GM19463 (cell line): ENCODE data around the gene TOR1A.
"Not testable (repeated sequence)": the region's sequence is repeated elsewhere in the genome, so short reads cannot be mapped to it uniquely, and the experiment has no call there.

ENCODE experiments used
- ATAC-seq: cut with Tn5 transposase; IDR thresholded peaks from one replicate; pipeline ENCODE4 v1.9.1; 2021; ENCODE audit warnings: mild to moderate bottlenecking, moderate library complexity; ENCODE audit not compliant: unreplicated experiment

Gene TOR1A

DNA sequence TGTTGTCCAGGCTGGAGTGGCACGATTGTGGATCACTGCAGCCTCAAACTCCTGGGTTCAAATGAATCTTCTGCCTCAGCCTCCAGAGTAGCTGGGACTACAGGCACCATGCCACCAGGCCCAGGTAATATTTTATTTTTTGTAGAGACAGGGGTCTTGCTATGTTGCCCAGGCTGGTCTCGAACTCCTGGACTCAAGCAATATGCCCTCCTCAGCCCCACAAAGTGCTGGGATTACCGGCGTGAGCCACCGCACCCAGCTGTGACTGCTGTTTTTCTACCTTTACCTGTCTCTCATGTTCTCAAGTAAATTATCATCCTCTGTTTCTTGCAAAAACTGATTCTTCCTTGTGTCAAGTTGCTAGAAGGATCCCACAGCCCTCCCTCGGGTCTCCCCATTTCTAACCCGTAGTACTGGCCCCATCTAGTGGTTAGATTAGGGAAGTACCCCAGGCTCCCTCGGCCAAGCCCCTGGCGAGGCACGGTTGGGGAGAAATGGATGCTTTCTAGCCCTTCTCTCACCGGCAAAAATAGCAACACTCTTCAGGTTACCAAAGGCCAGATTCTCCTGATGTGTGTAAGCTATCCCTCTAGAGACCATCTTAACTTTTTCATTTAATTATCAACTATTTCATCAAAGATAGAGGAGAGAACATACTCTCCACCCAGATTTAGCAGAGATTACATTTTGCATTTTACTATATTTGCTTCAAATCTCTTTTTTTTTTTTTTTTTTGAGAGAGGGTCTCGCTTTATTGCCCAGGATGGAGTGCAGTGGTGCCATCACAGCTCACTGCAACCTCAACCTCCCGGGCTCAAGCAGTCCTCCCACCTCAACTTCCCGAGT is 40.2 kb downstream of the TOR1A start:
- ATAC-seq: no peak

DNA sequence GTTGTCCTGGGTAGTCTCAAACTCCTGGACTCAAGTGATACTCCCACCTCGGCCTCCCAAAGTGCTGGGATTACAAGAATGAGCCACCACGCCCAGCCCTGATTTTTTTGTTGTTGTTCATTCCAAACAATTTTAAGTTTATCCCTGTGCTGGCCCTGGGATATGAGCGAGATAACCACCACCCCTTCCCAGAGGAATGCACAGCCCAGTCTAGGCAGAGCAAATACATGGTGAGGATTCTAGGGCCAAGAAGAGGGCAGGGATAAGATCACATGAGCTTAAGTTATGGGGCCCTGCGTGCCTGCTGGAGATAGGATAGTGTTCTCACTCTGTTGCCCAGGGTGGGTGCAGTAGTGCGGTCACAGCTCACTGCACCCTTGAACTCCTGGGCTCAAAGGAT is 42.0 kb downstream of the TOR1A start:
- ATAC-seq: no peak

DNA sequence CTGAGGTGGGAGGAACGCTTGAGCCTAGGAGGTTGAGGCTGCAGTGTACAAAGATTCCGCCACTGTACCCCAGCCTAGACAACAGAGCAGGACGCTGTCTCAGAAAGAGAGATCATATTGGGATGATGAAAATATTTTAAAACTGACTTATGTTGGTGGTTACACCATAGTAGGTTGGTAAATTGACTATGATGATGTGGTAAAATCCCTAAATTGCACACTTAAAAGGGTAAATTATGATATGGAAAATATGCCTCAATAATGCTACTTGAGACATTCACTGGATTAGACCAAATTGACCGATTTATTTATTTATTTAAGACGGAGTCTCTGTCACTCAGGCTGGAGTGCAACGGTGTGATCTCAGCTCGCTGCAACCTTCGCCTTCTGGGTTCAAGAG is 42.8 kb downstream of the TOR1A start:
- ATAC-seq: no peak

DNA sequence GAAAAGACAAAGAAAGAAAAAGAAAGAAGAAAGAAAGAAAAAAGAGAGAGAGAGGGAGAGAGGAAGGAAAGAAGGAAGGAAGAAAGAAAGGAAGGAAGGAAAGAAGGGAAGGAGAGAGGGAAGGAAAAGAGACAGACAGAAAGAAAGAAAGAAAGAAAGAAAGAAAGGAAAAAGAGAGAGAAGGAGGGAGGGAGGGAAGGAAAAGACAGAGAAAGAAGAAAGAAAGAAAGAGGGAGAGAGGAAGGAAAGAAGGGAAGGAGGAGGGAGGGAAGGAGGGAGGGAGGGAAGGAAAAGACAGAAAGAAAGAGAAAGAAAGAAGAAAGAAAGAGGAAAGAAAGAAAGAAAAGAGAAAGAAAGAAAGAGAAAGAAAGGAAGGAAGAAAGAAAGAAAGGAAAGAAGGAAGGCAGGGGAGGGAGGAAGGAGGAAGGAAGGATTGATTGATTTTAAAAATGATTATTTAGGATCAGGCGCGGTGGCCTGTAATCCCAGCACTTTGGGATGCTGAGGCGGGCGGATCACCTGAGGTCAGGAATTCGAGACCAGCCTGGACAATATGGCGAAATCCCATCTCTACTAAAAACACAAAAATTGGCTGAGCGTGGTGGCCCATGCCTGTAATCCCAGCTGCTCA is 44.3 kb downstream of the TOR1A start:
- ATAC-seq: no peak

DNA sequence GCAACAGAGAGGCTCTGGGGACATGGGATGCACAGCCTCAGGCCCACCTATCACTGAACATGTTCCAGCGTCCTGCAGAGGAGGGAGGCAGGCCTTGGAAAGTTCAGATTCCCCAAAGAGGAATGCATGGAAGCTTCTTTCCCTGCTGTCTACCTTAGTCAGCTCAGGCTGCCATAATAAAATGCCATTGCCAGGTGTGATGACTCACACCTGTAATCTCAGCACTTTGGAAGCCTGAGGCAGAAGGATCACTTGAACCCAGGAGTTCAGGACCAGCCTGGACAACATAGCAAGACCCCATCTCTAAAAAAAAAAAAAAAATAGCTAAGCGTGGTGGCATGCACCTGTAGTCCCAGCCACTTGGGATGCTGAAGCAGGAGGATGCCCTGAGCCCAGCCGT is 45.5 kb downstream of the TOR1A start:
- no peak for ATAC-seq

DNA sequence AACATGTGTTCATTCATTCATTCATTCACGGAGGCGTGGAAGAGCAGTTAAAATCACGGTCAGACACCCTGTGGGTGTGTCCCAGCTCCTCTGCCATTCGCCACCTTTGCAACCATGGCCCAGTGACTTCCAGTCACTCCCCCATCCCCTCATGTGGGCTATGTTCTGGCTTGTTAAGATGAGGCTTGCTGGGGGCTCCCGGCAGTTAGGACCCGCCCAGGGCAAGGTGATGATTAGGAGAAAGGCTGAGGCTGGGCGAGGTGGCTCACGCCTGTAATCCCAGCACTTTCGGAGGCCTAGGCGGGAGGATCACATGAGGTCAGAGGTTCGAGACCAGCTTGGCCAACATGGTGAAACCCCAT is 46.2 kb downstream of the TOR1A start:
- no peak for ATAC-seq

DNA sequence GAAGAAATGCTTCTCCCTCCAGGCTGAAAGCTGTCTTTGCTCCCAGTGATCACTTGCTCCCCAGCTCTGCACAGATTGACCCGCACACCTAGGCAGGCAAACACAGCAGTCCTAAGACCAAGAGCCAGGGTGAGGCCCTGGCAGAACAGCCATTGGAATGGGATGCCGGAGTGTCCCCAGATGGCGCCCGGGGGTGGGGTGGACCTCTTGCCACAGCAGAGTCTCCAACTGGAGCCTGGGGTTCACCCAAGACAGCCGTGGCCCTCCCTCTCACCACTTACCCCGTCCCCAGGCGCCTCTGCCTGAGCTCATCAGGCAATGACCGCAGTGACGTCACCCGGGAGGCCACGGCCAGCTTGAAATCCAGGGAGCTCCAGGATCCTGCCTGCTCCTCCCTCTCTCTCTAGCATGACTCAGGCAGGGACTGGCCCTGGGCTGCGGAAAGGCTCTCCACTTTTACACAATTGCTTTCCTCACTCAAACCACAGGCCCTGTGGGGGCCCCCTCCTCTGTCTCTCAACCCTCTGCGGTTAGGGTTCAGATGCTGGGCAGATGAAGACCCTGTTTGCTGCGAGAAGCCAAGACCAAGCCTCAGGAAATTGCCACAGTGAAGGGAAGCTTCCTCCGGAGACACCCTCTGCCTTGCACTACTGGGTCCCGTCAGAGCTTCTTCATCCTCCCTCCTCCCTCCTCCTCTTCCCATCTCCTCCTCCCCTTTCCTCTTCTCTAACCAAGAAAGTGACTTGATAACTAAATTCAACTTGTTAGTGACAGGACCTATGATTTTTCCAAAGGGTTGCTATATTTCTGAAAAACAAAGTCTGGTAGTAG is 46.8 kb downstream of the TOR1A start:
- no peak for ATAC-seq

DNA sequence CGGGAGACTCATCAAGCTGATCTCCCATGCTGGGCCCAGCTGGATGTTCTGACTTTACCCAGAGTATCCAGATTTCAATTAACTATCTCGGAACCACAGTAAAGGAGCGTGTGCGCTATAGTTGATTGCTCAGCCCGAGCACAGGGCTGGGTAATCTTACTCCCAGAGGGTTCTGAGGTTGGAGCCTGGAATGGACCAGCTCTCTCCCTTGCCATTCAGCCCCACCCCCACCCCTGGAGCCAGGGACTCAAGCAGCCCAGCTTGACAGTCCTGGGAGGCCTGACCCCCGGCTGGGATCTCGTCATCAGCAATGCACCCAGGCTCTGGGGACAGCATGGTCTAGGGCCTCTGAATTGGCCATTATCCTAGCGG is 47.4 kb downstream of the TOR1A start:
- ATAC-seq: no peak

DNA sequence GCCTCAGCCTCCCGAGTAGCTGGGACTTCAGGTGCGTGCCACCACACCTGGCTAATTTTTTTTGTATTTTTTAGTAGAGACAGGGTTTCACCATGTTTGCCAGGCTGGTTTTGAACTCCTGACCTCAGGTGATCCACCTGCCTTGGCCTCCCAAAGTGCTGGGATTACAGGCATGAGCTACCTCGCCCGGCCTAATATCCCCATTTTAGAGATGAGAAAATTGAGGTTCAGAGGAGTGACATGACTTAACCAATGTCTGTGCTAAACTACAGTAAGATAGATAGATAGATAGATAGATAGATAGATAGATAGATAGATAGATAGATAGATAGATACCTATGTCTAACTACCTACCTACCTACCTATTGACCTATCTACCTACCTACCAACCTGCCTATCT is 47.8 kb downstream of the TOR1A start:
- ATAC-seq: not testable (repeated sequence)

DNA sequence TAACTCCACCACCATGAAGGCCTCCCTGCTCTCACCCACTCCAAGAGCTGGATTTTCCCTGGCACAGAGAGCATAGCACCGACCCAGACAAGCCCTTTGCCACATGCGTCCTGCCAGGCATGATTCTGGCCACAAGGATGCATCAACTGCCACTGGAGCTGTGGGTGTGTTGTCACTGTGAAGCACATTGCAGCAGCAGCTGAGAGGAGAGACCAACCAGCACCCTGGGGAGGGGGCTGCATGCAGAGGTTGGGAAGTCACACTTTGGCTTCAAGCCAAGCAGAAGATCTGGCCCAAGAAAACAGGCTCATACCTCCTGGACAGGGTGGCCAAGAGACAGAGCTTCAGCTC is 48.5 kb downstream of the TOR1A start:
- ATAC-seq: no peak

DNA sequence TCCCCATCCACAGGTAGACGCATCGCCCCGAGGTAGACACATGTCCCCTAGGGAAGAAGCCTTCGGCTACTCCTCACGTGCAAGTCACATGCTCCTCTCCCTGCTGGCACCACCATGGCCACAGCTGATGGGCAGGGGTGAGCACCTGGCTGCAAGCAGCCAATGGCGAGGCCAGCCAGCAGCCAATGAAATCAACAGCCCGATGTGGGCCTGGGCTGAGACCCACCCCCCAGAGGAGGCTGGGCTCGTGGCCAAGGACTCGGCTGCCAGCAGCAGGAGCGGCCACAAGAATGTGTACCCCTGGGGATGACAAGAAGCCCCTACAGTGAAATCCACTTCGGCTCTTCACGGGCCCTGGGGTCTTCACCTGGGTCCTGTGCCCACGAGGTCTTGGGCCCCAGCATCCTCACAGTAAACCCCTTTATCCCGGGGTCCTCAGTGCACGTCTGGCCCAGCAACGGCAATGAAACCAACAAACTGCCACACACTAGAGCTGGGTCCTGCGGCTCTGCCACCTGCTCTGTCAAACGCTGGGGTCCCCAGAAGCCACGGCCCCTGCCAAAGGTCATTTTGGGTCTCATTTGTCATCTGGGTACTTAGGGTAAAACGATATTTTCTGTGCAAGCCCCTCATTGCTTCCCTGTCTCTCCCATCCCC is 49.0 kb downstream of the TOR1A start:
- ATAC-seq: no peak

DNA sequence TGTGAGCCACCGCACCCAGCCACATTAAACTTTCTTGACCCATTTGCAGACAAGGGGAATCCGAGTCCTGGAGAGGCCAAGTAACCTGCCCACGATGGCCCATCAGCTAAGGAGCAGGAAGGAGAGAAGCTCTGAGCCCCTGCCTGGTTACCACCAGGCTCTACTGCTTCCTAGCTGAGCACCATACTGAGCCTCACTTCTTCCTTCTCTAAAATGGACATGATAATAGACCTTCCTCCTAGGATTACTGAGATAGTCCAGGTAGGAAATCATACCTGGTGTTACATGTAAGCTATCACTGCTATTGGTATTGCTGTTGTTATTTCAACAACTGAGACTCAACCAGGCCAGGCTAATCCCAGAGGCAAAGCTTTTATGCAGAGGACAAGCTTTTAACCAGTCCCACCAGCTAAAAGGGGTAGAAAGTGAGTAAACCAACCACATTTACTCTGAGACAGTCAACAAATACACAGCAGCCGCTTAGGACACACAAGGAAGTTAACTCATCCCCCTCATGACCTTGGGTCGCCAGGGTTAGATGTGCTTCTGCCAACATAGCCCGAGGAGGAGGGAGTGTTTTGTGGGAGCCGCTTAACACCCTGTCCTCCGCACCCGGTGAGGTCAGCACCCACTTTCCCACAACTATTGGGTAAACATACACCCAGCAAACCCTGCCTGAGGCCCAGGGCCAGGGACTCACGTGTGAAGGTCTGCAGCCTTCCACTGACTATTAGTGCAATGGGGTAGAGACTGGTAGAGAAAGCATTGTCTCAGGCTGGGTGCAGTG is 50.5 kb downstream of the TOR1A start:
- no peak for ATAC-seq

DNA sequence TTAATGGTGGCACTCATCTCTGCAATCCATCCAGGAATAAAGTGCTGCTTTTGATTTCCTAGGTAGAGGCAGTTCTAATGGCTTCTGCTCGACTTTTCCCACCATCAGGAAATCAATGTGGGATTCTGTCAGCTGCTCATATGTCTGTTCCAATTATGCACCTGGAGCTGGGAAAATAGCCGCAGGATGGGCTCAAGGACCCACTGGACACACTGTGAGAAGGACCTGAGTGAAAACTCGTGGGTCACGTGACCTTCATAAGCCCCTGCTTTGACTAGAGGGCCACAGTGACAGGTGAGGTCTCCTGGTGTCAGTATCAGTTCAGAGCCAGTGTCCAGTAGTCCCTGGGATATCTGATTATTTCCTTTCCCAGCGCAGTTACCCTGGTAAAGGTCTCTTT is 53.2 kb downstream of the TOR1A start:
- no peak for ATAC-seq

DNA sequence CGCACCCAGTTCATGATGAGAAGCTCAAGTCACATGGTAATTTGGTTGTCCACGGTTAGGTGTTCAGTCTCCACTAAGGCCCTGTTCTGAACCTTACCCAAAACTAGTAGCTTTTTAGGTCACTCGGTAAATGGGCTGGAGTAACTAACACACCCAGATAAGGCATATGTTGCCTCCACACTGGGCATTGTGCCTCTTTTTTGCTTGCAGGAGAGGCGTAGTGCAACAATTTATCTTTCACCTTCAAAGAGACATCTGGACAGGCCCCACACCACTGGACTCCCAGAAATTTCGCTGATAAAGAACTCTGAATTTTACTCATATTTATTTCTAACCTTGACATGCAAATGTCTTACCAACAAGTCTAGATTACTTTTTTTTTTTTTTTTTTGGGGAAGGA is 54.3 kb downstream of the TOR1A start:
- no peak for ATAC-seq

DNA sequence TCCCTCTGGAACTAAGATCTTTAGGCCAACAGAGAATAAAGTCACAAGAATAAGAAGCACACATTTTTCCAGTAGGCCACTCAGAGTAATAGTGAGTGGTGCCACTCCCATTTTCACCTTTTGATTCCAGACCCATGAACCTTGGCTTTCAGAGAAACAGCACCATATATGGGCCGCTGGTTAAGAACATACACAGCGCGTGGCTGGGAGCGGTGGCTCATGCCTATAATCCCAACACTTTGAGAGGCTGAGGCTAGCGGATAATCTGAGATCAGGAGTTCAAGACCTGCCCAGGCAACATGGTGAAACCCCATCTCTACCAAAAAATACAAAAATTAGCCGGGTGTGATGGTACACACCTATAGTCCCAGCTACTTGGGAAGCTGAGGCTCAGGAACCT is 55.5 kb downstream of the TOR1A start:
- ATAC-seq: no peak

DNA sequence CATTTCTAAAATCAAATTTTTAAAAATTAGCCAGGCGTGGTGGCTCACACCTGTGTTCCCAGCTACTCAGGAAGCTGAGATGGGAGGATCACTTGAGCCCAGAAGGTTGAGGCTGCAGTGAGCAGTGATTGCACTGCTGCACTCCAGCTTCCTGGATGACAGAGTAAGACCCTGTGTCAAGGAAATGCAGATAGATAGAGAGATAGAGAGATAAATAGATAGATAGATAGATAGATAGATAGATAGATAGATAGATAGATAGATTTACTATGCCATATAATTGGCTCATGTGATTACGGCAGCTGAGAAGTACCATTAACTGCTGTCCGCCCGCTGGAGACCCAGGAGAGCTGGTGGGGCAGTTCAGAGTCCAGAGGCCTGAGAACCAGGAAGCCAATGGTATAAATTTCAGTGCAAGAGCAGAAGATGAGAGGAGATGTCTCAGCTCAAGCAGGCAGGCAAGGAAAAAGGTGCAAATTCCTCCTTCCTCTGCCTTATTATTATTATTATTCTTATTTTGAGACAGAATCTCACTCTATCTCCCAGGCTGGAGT is 58.1 kb downstream of the TOR1A start:
- ATAC-seq: no peak

DNA sequence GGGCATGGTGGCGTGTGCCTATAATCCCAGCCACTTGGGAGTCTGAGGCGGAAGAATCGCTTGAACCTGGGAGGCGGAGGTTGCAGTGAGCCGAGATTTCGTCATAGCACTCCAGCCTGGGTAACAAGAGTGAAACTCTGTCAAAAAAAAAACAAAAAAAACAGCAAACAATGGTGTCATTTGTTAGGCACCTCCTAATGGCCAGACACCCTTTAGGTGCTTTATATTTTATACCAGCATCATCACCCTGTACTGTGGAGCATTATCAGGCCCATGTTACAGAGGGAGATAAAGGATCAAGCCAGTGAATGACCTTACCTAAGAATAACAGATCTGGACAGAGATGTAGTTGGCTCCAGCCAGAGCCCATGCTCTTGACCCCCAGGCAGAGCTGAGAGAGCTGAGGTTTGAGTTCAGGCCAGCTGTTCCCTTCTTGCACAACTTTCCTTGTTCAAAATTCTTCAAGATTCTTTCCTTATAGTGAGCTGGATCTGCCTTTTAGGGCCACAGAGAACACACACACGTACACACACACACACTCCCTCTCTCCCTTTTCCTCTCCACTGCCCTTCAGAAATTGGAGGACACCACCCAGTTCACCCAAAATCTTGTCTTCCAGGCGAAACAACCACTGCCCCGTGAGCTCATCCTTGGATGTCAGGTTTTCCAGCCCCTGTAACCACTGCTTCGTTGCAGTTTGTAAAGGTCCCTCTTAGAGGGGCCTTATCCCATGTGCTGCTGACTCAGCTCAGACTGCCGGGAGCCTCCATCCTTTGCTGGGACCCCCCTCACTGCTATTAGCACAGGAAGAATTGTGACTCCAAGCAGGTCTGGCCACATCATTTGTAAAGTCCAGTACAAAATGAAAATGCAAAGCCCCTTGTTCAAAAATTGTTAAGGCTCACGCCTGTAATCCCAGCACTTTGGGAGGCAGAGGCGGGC is 60.7 kb downstream of the TOR1A start:
- no peak for ATAC-seq
